Measurements from ENCODE around the gene BOD1L1. TPM values are rescaled to one million over a fixed set of nuclear protein-coding genes. Genes with fewer than 3 reads are reported as not detected.

The BOD1L1 gene
- total RNA-seq, 4 donors from 2014 or later: 41.0 to 113 (median 49.2) TPM

GRCh38 chr4:13618212-13618806, 9.2 kb downstream of the BOD1L1 start:
- H3K4me3 ChIP-seq: no peak overlapping the region
- TF ChIP-seq CTCF (IDR thresholded peaks at IDR 0.05) (no peak), POLR2A (IDR thresholded peaks at IDR 0.05) (no peak)
- no peak overlapping the region for H3K27ac ChIP-seq
- no peaks in the 10 kb centered on the region for H3K9me3 ChIP-seq
- DNase-seq: no peak
- H3K4me1 ChIP-seq: no peaks in the 10 kb centered on the region
- H3K36me3 ChIP-seq: peaks cover 0 to 57% (median 0%) of the 10 kb centered on the region in 3 donors
- H3K27me3 ChIP-seq: no peaks in the 10 kb centered on the region

DNA sequence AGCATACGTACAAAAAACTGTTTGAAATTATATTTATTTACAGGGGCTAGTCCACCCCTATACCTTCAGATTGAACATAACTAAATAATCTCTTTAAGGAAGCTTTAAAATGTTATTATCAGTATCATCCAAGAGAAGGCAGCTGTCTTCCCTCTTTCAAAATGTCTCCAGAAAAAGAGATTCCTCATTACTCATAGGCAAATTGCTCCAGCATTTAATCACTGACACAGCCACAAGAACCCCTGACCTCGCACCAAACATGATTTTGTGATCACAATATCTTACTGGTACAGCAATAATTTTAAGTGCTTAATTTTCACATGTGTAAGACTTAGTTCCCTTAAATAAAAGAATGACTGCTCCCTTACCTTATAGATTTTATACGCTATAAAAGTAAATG, 9.7 kb downstream of the BOD1L1 start:
- Histone ChIP-seq H3K36me3 (peaks cover 0 to 62% (median 0%) of the 10 kb centered on the region in 3 donors), H3K4me3 (no peak overlapping the region), H3K9me3 (no peaks in the 10 kb centered on the region), H3K27me3 (no peaks in the 10 kb centered on the region), H3K4me1 (no peaks in the 10 kb centered on the region), H3K27ac (no peak overlapping the region)
- no peak for DNase-seq
- TF ChIP-seq CTCF (IDR thresholded peaks at IDR 0.05) (no peak), POLR2A (IDR thresholded peaks at IDR 0.05) (no peak)

- H3K9me3 ChIP-seq: no peaks in the 10 kb centered on the region
- H3K27me3 ChIP-seq: no peaks in the 10 kb centered on the region
- no peaks in the 10 kb centered on the region for H3K4me1 ChIP-seq
- no peak for DNase-seq
- H3K27ac ChIP-seq: no peak overlapping the region
- no peak for TF ChIP-seq CTCF (IDR thresholded peaks at IDR 0.05)
- TF ChIP-seq POLR2A (IDR thresholded peaks at IDR 0.05): no peak
- peaks cover 0 to 73% (median 0%) of the 10 kb centered on the region in 3 donors for H3K36me3 ChIP-seq
- H3K4me3 ChIP-seq: no peak overlapping the region
Measured at GRCh38 chr4:13616597-13616996, 10.9 kb downstream of the BOD1L1 start.

DNA sequence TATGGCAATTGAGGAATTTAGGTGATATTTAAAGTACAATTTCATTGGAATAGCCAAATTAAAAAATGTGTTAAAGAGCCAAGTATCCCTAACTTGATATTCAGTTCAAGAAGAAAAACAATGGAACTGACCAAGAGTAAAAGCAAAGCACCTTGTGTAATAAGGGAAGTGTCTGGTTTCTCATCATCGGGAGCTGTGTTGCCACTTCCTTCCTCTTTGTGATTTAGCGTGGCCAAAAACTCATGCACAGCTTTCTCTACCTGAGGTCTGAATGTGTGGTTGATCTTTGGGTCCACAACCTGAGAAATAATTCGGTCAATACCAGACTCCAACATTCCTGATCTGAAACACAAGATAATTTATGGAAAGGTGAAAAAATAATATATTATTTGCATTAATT, 12.4 kb downstream of the BOD1L1 start:
- no peak overlapping the region for H3K27ac ChIP-seq
- no peak overlapping the region for H3K4me3 ChIP-seq
- TF ChIP-seq POLR2A (IDR thresholded peaks at IDR 0.05) (no peak), CTCF (IDR thresholded peaks at IDR 0.05) (no peak)
- no peaks in the 10 kb centered on the region for H3K4me1 ChIP-seq
- H3K9me3 ChIP-seq: no peaks in the 10 kb centered on the region
- peaks cover 0 to 87% (median 0%) of the 10 kb centered on the region in 3 donors for H3K36me3 ChIP-seq
- peak in 1 of 3 donors; percentile 53 for DNase-seq
- no peaks in the 10 kb centered on the region for H3K27me3 ChIP-seq

DNA sequence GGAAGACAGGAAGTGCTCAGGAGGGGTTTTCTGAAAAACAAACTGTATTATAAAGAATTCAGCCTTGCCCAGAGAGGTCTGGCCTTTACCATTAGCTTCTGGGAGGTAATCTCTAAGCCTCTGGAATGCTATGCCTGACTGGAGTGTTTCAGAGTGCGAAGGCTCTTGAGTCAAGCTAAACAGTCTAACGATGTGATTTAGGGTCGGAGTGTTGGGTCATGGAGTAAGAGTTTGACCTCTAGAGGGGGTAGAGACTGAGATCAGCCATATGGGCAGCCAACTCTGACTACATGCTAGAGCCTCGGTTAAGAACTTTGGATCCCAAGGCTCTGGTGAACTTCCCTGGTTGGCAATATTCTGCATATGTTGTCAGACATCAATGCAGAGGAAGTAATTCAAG, 15.0 kb downstream of the BOD1L1 start:
- H3K27me3 ChIP-seq: no peaks in the 10 kb centered on the region
- H3K9me3 ChIP-seq: no peaks in the 10 kb centered on the region
- no peak overlapping the region for H3K4me3 ChIP-seq
- no peak overlapping the region for H3K27ac ChIP-seq
- DNase-seq: no peak
- no peak for TF ChIP-seq POLR2A (IDR thresholded peaks at IDR 0.05)
- TF ChIP-seq CTCF (IDR thresholded peaks at IDR 0.05): no peak
- H3K36me3 ChIP-seq: peaks cover 0 to 88% (median 0%) of the 10 kb centered on the region in 3 donors
- H3K4me1 ChIP-seq: no peaks in the 10 kb centered on the region

Data from Peyer's patch (tissue), 4 donors.